PC-9 (cell line): ENCODE results near the gene RFX2. TPM values are rescaled to one million over a fixed set of nuclear protein-coding genes. Genes with fewer than 3 reads are reported as not detected.

Source experiments
- BruUV-seq: library from RNA; stranded (reverse); fragments of 400-500 nt; replicated peaks from 2 replicates; lab custom pipeline; 2021; lab: Mats Ljungman, UMichigan
- CTCF ChIA-PET: fragments of 300-600 bp; sonication (Branson Sonifier 250); formaldehyde crosslinking; loops from one replicate; lab custom pipeline; 2022; ENCODE audit warnings: antibody characterized with exemption; lab: Charles Lee
- POLR2A ChIA-PET: fragments of 300-600 bp; sonication (Branson Sonifier 250); formaldehyde crosslinking; loops from one replicate; lab custom pipeline; 2022; ENCODE audit warnings: antibody characterized with exemption; ENCODE audit not compliant: unreplicated experiment; lab: Charles Lee
- DNase-seq, 2 experiments: peaks; one replicate each; pipeline versions ENCODE4 v3.0.0 to v3.0.0-alpha.2; 2015 to 2022; ENCODE audit warnings: mixed read lengths in 1 of 2
- H2AFZ ChIP-seq: fragments of 200-600 bp; sonication (generic); 2 replicates; pipeline ENCODE4 v1.8.1; 2017; ENCODE audit warnings: antibody characterized with exemption
- H3F3A ChIP-seq: fragments of 200-600 bp; sonication (generic); 2 replicates; pipeline ENCODE4 v1.8.1; 2017; ENCODE audit warnings: antibody characterized with exemption, mild to moderate bottlenecking, low read depth; ENCODE audit not compliant: insufficient read depth
- H3K27ac ChIP-seq: fragments of 200-600 bp; sonication (generic); 2 replicates; pipeline ENCODE4 v1.6.1; 2016; ENCODE audit warnings: mixed run types
- H3K27me3 ChIP-seq: fragments of 200-600 bp; sonication (generic); 2 replicates; pipeline ENCODE4 v1.6.1; 2016; ENCODE audit warnings: low read depth, mixed run types; ENCODE audit not compliant: insufficient read depth
- H3K36me3 ChIP-seq: fragments of 200-600 bp; sonication (generic); 2 replicates; pipeline ENCODE4 v1.6.1; 2016; ENCODE audit warnings: low read depth, mixed run types
- H3K4me1 ChIP-seq: fragments of 200-600 bp; sonication (generic); replicated peaks from 2 replicates; pipeline ENCODE4 v1.6.1; 2016; ENCODE audit warnings: mixed run types; ENCODE audit not compliant: insufficient read depth
- H3K4me2 ChIP-seq: fragments of 200-600 bp; sonication (generic); 2 replicates; pipeline ENCODE4 v1.6.1; 2017; ENCODE audit warnings: mixed run types
- H3K4me3 ChIP-seq: fragments of 200-600 bp; sonication (generic); 2 replicates; pipeline ENCODE4 v1.6.1; 2016; ENCODE audit warnings: mixed run types
- H3K79me2 ChIP-seq: fragments of 200-600 bp; sonication (generic); 2 replicates; pipeline ENCODE4 v1.6.1; 2017; ENCODE audit warnings: low read depth, mixed run types
- H3K9me2 ChIP-seq: fragments of 200-600 bp; sonication (generic); 2 replicates; pipeline ENCODE4 v1.8.1; 2017; ENCODE audit warnings: mild to moderate bottlenecking; ENCODE audit not compliant: insufficient read depth
- H3K9me3 ChIP-seq: fragments of 200-600 bp; sonication (generic); 2 replicates; pipeline ENCODE4 v1.8.1; 2016; ENCODE audit warnings: low read depth; ENCODE audit not compliant: insufficient read depth
- H4K20me1 ChIP-seq: fragments of 200-600 bp; sonication (generic); 2 replicates; pipeline ENCODE4 v1.8.1; 2017; ENCODE audit not compliant: insufficient read depth
- EZH2 ChIP-seq: fragments of 200-600 bp; sonication (generic); IDR thresholded peaks from 2 replicates; pipeline ENCODE4 v1.8.0; 2017; ENCODE audit warnings: antibody characterized with exemption, low read depth
- intact Hi-C: fragments of 100-400 bp; cut with micrococcal nuclease; formaldehyde crosslinking; loops from one replicate; pipeline ENCODE4 v1.10.0; 2022; ENCODE audit not compliant: unreplicated experiment
- total RNA-seq: library from RNA; stranded (reverse); gene quantifications from 2 replicates; pipeline ENCODE4 v1.2.3, GENCODE V29; 2021
- TF ChIP-seq, protein P1 (sequence below): fragments of 200-600 bp; sonication (generic); conservative IDR thresholded peaks from 2 replicates; pipeline ENCODE4 v1.6.1; 2017; ENCODE audit warnings: mixed run types, antibody characterized with exemption, mild to moderate bottlenecking, moderate library complexity

RFX2 gene
- total RNA-seq, 1 experiment from 2014 or later = 11.6 TPM

DNA sequence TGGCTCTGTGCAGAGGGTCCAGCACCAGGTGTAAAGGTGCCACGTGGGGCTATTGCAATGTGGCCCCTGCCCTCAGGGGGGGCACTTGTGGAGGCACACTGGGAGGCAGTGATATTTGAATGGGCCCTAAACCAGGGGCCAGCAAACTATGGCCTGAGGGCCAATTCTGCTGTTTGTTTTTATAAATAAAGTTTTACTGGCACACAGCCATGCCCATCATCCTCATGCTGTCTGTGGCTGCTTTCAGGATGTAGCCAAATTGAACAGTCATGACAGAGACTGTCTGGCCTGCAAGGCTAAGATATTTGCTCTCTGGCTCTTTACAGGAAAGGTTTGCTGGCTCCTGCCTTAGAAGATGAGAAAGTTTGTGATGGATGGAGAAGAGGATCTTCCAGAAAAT lies 98.5 kb downstream of the RFX2 start:
- no peak for DNase-seq
- no TSS peak for BruUV-seq
- Histone ChIP-seq H3K4me1 (no peaks in the 10 kb centered on the region), H3K9me2 (no peaks in the 10 kb centered on the region), H3K27me3 (no peaks in the 10 kb centered on the region), H3K79me2 (no peaks in the 10 kb centered on the region), H4K20me1 (no peaks in the 10 kb centered on the region), H3K27ac (no peak overlapping the region), H3F3A (no peaks in the 10 kb centered on the region), H2AFZ (no peak overlapping the region), H3K4me3 (no peak overlapping the region), H3K36me3 (no peaks in the 10 kb centered on the region), H3K4me2 (no peak overlapping the region), H3K9me3 (no peaks in the 10 kb centered on the region)
- intact Hi-C loops = no loop called here
- POLR2A ChIA-PET = no interaction called here
- CTCF ChIA-PET = no interaction called here
- TF ChIP-seq, protein P1, sequence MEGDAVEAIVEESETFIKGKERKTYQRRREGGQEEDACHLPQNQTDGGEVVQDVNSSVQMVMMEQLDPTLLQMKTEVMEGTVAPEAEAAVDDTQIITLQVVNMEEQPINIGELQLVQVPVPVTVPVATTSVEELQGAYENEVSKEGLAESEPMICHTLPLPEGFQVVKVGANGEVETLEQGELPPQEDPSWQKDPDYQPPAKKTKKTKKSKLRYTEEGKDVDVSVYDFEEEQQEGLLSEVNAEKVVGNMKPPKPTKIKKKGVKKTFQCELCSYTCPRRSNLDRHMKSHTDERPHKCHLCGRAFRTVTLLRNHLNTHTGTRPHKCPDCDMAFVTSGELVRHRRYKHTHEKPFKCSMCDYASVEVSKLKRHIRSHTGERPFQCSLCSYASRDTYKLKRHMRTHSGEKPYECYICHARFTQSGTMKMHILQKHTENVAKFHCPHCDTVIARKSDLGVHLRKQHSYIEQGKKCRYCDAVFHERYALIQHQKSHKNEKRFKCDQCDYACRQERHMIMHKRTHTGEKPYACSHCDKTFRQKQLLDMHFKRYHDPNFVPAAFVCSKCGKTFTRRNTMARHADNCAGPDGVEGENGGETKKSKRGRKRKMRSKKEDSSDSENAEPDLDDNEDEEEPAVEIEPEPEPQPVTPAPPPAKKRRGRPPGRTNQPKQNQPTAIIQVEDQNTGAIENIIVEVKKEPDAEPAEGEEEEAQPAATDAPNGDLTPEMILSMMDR = no peak
- no peak for TF ChIP-seq EZH2

DNA sequence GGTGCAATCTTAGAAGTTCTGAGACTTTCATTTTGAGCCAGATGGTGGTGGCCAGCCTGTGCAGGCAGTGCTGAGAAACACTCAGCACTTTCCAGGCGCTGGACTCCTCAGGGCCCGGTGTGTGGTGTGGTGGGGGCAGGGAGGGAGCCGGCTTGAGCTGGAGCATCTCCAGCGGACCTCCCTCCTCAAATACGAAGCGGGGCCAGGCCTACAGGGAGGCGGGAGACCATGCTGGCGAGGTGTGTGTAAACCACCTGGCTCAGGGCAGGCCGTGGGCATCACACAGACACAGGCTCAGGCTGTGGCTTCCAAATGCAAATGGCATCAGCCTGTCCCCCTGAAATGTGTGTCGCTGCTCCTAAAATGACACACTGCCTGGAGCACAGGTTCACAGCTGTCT lies 99.1 kb downstream of the RFX2 start:
- intact Hi-C loops = no loop called here
- Histone ChIP-seq H3K79me2 (no peaks in the 10 kb centered on the region), H3K4me2 (no peak overlapping the region), H4K20me1 (no peaks in the 10 kb centered on the region), H2AFZ (no peak overlapping the region), H3K4me3 (no peak overlapping the region), H3K9me3 (no peaks in the 10 kb centered on the region), H3K27ac (no peak overlapping the region), H3K4me1 (no peaks in the 10 kb centered on the region), H3K36me3 (no peaks in the 10 kb centered on the region), H3K27me3 (no peaks in the 10 kb centered on the region), H3K9me2 (no peaks in the 10 kb centered on the region), H3F3A (no peaks in the 10 kb centered on the region)
- CTCF ChIA-PET = no interaction called here
- POLR2A ChIA-PET = no interaction called here
- no TSS peak for BruUV-seq
- DNase-seq = no peak
- TF ChIP-seq EZH2 = no peak
- TF ChIP-seq, protein P1 = no peak

DNA sequence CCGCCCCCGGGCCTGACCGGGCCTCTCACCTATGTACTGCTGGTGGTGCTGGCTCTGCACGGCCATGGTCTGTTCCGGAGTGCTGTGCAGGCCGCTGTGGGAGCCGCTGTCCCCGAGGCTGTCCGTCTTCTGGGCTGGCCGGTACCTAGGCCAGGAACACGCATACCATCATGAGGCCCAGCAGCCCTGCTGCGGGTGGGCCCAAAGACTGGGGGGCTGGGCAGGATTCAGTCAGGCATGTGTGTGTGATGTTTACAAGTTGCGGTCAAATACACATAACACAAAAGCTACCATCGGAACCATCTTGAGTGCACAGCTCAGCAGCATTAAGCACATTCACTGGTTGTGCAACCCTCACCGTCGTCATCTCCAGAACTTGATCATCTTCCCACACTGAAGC lies 100.2 kb downstream of the RFX2 start:
- BruUV-seq = no TSS peak
- Histone ChIP-seq H3K79me2 (no peaks in the 10 kb centered on the region), H3K4me2 (no peak overlapping the region), H4K20me1 (no peaks in the 10 kb centered on the region), H3K27ac (no peak overlapping the region), H3K36me3 (no peaks in the 10 kb centered on the region), H3K9me3 (no peaks in the 10 kb centered on the region), H3K4me1 (no peaks in the 10 kb centered on the region), H3K27me3 (no peaks in the 10 kb centered on the region), H2AFZ (no peak overlapping the region), H3K9me2 (no peaks in the 10 kb centered on the region), H3F3A (no peaks in the 10 kb centered on the region), H3K4me3 (no peak overlapping the region)
- POLR2A ChIA-PET = no interaction called here
- CTCF ChIA-PET = no interaction called here
- no peak for DNase-seq
- TF ChIP-seq, protein P1 = no peak
- no peak for TF ChIP-seq EZH2
- intact Hi-C loops = no loop called here
